Stimulated activated CD4-positive, alpha-beta T cell treated with anti-CD3 and anti-CD28 coated beads, Interleukin-2, amount 100 ng/mL, for 4 hours (primary cell): Measurements from ENCODE around the gene MARCHF9.
"Not testable (repeated sequence)": the region's sequence is repeated elsewhere in the genome, so short reads cannot be mapped to it uniquely, and the experiment has no call there.

Experiments
- DNase-seq: peaks from one replicate; pipeline ENCODE4 v3.0.0-alpha.2; 2020; ENCODE audit warnings: low read depth

Gene MARCHF9, protein sequence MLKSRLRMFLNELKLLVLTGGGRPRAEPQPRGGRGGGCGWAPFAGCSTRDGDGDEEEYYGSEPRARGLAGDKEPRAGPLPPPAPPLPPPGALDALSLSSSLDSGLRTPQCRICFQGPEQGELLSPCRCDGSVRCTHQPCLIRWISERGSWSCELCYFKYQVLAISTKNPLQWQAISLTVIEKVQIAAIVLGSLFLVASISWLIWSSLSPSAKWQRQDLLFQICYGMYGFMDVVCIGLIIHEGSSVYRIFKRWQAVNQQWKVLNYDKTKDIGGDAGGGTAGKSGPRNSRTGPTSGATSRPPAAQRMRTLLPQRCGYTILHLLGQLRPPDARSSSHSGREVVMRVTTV

DNA sequence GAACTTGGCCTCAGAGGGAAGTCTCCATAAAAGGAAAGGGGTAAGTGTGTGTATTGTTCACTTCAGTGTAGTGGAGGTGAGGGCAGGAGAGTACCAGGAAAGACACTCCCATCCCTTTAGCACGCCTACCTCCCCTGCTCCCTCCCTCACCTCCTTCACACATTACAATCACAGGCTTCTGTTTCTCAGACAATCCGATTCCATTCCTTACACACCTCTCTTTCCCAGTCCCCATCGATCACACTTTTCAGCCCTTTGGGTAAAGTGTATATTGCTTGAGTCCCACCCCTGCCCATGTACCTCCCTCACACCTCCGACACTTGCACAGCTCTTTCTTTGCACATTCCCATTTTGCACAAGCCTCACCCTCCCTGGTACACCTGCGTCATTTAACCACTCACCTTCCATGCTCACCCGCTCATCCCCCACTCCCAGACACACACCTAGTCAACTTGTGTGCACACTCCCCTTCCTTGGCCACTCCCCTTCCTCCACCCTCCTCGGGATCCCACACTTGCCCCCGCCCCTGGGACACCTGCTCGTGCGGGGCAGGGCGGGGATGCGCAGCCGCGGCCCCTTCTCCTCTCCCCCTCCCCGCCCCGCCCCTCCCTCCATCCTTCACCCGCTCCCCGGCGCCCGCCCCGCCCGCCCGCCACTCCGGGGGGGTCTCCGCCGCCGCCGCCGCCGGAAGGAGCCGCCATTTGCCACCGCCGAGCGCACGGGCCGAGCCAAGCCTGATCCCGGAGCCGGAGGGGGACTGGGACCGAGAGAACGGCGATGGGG, at the start of gene MARCHF9:
Gene MARCHF9, plus strand, starts transcription at position 693 of the 783 bp plus-strand sequence. CDS start 426 bp downstream, outside the sequence.
- DNase-seq = peak; percentile 84

DNA sequence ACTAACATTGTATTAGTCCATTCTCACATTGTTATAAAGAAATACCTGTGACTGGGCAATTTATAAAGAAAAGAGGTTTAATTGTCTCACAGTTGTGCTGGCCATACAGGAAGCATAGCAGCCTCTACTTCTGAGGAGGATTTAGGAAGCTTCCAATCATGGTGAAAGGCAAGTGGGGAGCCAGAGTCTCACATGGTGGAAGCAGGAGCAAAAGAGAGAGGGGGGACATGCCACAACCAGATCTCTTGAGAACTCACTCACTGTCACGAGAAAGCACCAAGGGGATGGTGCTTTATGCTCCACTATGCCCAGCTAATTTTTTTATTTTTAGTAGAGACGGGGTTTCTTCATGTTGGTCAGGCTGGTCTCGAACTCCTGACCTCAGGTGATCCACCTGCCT, 47.7 kb upstream of the MARCHF9 start:
- DNase-seq = no peak

DNA sequence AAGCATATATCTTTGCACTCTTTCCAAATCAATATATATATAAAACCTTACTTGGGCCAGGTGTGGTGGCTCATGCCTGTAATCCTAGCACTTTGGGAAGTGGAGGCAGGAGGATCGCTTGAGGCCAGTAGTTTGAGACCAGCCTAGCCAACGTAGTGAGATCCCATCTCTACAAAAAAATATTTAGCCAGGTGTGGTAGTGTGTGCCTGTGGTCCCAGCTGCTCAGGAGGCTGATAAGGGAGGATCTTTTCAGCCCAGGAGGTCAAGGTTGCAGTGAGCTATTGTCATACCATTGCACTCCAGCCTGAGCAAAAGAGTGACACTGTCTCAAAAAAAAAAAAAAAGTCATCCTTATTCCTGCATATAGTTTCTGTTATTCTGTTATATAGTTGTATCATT, 46.6 kb upstream of the MARCHF9 start:
- DNase-seq = no peak

DNA sequence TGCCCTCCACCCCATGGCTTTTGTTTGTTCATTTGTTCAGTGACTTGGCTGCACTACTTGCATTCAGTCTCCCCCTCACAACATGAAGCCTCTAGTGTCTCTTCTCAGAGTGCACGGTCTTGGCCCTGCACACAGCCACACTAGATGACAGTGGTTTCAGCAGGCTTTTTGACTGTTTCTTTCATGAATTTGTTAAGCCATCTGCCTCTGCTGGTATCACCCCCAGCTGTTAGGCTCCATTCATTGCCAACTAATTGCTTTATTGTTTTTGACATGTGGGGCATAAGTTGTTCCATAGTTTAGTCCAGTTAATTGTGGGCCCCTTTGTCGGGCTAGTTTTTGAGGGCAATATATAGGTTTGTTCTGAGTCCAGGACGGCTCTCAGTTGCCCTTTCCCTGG, 42.2 kb upstream of the MARCHF9 start:
- no peak for DNase-seq

DNA sequence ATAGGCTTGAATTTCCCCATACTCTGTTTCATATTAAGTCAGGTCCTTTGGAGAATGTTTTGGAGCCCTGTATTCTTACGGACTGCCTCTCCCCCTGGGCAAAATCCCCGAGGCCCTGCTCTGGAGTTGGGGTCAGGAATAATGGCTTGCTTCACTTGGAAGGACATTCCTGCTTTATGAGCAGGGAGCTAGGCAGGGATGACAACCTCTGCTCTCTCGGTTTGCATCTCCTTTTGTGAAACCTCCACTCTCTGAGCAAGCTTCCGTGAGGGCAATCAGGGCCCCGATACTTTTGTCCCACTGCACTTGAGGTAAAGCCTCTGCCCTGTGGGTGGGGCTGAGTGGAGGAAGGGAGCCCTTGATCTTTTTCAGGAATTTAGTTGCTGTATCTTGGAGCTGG, 41.7 kb upstream of the MARCHF9 start:
- no peak for DNase-seq

DNA sequence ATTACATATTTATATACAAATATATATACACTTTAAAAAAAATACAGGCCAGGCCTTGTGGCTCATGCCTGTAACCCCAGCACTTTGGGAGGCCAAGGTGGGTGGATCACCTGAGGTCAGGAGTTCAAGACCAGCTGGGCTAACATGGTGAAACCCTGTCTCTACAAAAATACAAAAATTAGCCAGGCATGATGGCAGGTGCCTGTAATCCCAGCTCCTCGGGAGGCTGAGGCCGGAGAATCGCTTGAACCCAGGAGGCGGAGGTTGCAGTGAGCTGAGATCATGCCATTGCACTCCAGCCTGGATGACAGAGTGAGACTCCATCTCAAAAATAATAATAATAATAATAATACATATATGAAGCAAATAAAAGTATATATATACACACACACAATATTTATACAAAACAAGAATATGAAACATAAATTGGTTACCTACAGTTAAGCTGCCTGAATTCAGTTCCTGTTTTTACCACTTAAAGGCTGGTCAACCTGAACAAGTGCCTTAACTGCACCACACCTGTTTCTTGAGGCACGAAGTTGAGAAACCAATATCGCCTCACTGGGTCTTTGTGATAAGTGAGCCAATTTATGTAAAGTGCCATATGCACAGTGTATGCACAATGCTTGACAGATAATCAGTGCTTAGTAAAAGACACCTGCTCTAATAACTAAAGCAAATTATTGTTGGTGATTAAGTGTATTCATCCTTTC, 39.7 kb upstream of the MARCHF9 start:
- DNase-seq = not testable (repeated sequence)

DNA sequence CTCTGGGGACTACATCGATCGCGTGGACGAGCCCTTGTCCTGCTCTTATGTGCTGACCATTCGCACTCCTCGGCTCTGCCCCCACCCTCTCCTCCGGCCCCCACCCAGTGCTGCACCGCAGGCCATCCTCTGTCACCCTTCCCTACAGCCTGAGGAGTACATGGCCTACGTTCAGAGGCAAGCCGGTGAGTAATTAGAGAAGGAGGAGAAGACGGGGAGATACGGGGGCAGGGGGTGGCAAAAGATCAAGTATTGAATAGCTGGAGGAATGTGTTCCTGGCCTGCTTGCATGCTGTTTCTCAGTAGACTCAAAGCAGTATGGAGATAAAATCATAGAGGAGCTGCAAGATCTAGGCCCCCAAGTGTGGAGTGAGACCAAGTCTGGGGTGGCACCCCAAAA, 39.1 kb upstream of the MARCHF9 start:
- no peak for DNase-seq

DNA sequence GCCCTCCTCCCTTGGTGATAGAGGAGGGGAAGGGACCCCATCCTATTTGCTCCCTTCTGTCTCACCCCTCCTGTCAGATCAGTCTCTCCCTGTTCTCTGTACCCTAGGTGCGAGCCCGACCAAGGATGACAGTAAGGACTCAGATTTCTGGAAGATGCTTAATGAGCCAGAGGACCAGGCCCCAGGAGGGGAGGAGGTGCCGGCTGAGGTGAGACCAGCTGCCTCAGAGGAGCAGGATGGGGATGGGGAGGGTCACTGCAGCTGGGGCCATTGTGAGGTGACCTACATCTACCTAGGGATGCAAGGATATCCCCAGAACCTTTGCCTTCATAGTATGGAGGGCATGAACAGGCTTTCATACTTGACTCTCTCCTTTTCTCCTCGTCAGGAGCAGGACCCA, 38.6 kb upstream of the MARCHF9 start:
- no peak for DNase-seq

DNA sequence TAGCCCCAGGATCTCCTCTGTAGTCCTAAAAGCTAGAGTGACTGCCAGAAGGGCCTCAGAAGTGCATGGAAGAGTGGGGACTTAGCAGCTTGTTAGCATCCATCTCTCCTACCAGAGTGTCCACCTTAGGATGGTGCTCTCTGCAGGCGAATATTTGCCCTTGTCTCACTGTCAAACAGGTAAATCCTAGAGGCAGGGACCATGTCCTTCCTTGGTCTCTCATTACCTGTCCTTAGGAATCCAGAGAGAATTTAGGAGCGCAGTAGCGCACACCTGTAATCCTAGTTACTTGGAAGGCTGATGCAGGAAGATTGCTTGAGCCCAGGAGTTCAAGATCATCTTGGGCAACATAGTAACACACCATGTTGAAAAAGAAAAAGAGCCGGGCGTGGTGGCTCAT, 37.8 kb upstream of the MARCHF9 start:
- no peak for DNase-seq

DNA sequence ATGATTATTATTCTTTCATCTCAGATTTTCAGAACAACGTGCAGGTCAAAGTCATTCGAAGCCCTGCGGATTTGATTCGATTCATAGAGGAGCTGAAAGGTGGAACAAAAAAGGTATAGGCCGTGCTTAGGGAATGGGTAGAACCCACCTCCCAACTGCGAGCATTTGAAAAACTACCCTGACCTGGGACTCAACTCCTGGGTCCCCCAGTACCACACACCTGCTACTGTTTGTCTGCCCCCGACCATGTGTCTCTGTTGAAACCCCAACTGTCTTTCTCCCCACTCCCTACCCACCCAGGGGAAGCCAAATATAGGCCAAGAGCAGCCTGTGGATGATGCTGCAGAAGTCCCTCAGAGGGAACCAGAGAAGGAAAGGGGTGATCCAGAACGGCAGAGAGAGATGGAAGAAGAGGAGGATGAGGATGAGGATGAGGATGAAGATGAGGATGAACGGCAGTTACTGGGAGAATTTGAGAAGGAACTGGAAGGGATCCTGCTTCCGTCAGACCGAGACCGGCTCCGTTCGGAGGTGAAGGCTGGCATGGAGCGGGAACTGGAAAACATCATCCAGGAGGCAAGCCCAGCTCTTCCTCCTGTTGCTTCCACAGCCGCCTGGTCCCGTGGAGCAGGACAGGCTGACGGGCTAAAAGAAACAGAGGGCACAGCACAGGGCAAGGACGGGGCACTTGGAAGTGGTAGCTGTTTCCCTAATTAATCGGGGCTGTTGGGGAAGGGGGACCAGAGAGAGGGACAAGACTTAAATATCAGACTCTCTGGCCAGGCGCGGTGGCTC, 36.9 kb upstream of the MARCHF9 start:
- no peak for DNase-seq

DNA sequence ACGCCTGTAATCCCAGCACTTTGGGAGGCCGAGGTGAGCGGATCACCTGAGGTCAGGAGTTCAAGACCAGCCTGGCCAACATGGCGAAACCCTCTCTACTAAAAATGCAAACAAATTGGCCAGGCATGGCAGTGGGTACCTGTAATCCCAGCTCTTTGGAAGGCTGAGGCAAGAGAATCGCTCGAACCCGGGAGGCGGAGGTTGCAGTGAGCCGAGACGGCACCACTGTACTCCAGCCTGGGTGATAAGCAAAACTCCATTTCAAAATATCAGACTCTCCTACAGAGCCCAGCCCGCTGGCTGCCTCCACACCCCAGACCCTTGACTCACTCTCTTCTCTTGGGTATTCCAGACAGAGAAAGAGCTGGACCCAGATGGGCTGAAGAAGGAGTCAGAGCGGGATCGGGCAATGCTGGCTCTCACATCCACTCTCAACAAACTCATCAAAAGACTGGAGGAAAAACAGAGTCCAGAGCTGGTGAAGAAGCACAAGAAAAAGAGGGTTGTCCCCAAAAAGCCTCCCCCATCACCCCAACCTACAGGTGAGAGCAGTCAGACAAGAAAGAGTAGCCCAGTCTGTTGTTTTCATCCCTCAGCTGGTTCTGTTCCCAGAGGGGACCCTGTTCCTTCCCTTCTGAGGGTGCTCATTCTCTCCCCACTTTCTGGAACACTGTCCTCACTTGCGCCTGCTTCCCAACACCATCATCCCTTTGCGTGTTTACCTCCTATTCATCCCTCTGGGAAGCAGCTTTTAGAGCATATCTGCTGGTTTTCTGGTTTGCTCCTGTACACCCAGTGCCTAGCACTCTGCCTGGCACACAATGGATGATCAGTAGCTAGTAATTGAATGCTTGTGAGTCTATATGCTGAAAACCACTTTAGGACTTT, 36.0 kb upstream of the MARCHF9 start:
- no peak for DNase-seq

DNA sequence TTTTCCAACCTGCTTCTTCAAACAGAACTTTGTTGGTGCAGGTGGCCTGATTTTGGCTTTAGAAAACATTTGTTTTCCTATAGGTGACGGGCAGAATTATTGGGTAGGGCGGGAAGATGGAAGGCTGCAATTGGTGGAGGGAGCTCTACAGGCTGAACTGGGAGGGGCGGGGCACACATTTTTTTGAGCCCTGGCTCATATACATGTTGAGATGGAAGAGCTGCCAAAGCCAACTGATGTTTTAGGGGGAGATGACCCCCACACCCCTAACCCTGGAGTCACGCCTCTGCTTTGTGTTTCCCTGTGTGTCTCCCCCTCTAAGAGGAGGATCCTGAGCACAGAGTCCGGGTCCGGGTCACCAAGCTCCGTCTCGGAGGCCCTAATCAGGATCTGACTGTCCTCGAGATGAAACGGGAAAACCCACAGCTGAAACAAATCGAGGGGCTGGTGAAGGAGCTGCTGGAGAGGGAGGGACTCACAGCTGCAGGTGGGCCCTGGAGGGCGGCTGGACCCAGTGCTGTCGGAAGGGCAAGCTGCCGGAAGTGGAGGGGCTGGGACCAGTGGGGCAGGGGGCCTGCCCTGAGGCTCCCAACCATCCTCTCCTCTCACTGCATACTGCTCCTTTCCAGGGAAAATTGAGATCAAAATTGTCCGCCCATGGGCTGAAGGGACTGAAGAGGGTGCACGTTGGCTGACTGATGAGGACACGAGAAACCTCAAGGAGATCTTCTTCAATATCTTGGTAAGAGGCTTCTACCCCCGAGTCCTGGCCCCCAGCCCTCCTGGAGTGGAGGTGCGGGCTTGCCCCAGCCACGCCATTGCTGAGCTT, 34.9 kb upstream of the MARCHF9 start:
- no peak for DNase-seq

DNA sequence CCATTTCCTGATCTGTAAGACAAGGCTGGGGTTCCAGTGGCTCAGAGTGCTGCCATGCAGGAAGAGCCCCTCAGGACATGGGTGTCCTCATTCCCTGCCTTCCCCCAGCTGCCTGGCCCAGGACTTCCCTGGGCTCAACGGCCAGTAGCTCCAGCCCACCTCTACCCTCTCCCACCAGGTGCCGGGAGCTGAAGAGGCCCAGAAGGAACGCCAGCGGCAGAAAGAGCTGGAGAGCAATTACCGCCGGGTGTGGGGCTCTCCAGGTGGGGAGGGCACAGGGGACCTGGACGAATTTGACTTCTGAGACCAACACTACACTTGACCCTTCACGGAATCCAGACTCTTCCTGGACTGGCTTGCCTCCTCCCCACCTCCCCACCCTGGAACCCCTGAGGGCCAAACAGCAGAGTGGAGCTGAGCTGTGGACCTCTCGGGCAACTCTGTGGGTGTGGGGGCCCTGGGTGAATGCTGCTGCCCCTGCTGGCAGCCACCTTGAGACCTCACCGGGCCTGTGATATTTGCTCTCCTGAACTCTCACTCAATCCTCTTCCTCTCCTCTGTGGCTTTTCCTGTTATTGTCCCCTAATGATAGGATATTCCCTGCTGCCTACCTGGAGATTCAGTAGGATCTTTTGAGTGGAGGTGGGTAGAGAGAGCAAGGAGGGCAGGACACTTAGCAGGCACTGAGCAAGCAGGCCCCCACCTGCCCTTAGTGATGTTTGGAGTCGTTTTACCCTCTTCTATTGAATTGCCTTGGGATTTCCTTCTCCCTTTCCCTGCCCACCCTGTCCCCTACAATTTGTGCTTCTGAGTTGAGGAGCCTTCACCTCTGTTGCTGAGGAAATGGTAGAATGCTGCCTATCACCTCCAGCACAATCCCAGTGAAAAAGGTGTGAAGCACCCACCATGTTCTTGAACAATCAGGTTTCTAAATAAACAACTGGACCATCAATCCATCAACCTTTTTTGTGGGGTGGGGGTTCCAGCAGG, 34.0 kb upstream of the MARCHF9 start:
- no peak for DNase-seq

DNA sequence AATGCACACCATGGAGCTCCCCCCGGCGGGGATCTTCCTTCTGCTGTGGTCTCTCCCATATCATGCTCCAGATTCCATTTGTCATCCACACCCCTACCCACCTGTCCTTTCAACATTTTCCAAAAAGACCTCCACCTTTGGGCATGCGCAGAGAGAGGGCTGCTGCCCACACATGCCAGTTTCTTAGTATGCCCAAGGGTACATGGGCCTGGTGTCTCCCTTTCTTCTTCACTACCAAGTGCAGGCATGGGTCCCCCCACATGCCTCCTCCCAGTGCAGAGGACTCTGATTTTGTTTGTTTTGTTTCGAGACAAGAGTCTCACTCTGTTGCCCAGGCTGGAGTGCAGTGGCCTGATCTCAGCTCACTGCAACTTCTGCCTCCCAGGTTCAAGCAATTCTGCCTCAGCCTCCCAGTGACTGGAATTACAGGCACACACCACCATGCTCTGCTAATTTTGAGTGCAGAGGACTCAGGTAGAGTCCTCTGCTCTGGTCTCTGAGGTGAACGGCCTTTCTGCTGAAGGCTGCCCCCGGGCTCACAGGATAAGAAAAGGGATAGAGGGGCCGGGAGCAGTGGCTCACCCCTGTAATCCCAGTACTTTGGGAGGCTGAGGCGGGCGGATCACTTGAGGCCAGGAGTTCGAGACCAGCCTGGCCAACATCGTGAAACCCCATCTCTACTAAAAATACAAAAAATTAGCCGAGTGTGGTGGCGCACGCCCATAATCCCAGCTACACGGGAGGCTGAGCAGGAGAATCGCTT, 32.9 kb upstream of the MARCHF9 start:
- not testable (repeated sequence) for DNase-seq

DNA sequence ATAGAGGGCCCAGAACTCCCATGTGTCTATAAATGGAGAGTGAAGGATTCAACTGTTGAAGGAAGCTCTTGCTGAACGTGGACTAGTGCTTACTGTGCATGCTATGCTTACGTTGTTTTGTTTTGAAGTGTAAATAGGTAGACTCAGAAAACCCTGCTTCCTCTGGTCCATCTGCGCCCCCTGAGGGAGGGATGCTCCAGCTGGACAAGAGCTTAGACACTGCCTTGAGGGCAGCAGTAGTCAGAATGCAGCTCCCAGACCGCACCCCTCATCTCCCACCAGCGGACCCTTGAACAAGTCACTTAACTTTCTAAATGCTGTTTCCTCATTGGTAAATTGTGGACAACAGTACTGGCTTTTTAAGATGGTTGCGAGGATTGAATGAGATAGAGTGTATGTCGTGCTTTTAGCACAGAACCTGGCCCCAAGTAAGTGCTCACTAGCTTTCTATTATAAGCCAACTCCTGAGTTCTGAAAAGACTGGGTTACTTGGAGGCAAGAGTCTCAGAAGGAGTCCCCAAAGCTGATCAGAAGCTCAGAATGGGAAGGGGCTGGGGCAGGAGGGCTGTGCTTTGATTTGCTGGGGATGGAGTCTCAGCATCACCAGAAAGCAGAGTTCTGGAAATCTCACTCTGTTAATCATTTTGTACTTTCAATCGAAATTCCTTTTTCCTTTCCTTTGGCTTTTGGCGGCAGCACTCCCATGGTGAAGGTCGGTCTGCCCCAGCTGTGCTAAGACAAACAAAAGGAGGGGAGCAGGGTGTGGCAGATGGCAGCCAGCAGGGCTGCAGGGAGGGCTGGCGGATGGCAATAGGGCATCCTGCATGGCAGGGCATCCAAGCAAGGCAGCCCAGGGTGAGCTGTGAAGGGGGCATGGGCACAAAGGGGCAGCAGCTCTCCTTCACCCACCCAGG, 31.9 kb upstream of the MARCHF9 start:
- DNase-seq = no peak

DNA sequence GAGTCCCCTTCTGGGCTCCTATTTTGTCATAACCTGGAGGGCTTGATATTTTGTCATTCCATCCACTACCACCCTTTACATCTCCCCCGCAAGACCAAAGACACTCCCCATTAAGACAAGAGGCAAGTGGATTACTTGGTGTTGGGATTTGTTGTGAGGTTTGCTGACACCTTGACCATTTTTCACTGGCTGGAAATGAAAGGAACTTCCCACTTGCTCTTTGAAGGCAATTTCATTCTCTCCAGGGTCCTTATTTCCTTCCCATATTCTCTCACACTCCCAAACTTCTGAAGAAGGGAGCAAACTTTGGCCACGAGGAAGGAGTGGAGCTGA, 31.3 kb upstream of the MARCHF9 start:
- no peak for DNase-seq
